ENCODE results near the gene KRTAP4-1.
"Not testable (repeated sequence)": the region's sequence is repeated elsewhere in the genome, so short reads cannot be mapped to it uniquely, and the experiment has no call there.

The KRTAP4-1 gene

GRCh38 chr17:41189837-41190318 is 5.2 kb upstream of the KRTAP4-1 start, which contains the start of gene KRTAP9-1:
Gene KRTAP9-1 (plus strand): TSS chr17:41189887. CDS start chr17:41189887, 0 bp downstream.
- ATAC-seq (replicated peaks); H3K4me3 Mint-ChIP-seq; H3K9me3 Mint-ChIP-seq; DNase-seq; H3K4me1 Mint-ChIP-seq (ENCODE audit: low read depth in 2 of 2); H3K27ac Mint-ChIP-seq; H3K36me3 Mint-ChIP-seq (ENCODE audit: insufficient read depth): not testable (repeated sequence)
- peaks cover 41 to 59% of the 10 kb centered on the region in 2 donors for H3K27me3 Mint-ChIP-seq

GRCh38 chr17:41186872-41187271 is 2.2 kb upstream of the KRTAP4-1 start:
- ATAC-seq (replicated peaks) (no peak), DNase-seq (no peak)
- Mint-ChIP-seq H3K4me3 (no peak overlapping the region), H3K9me3 (no peaks in the 10 kb centered on the region), H3K27ac (no peak overlapping the region), H3K27me3 (peaks cover 50 to 55% of the 10 kb centered on the region in 2 donors), H3K36me3 (ENCODE audit: insufficient read depth) (no peaks in the 10 kb centered on the region), H3K4me1 (ENCODE audit: low read depth in 2 of 2) (peaks cover 0 to 2% of the 10 kb centered on the region in 2 donors)

GRCh38 chr17:41185001-41185400 is 290 bp upstream of the KRTAP4-1 start:
- Mint-ChIP-seq H3K36me3 (ENCODE audit: insufficient read depth) (no peaks in the 10 kb centered on the region), H3K4me3 (no peak overlapping the region), H3K9me3 (no peaks in the 10 kb centered on the region), H3K27me3 (peaks cover 33 to 37% of the 10 kb centered on the region in 2 donors), H3K27ac (no peak overlapping the region), H3K4me1 (ENCODE audit: low read depth in 2 of 2) (no peaks in the 10 kb centered on the region)
- DNase-seq: no peak
- no peak for ATAC-seq (replicated peaks)

- ATAC-seq (replicated peaks) (no peak), DNase-seq (no peak)
- Mint-ChIP-seq H3K27me3 (peaks cover 9 to 14% of the 10 kb centered on the region in 2 donors), H3K27ac (no peak overlapping the region), H3K4me1 (ENCODE audit: low read depth in 2 of 2) (no peaks in the 10 kb centered on the region), H3K9me3 (no peaks in the 10 kb centered on the region), H3K4me3 (no peak overlapping the region), H3K36me3 (ENCODE audit: insufficient read depth) (no peaks in the 10 kb centered on the region)
These were observed 5.7 kb downstream of the KRTAP4-1 start for GRCh38 chr17:41178843-41179616.

GRCh38 chr17:41178341-41178740 is 6.4 kb downstream of the KRTAP4-1 start:
- no peak for ATAC-seq (replicated peaks)
- DNase-seq: no peak
- no peaks in the 10 kb centered on the region for H3K36me3 Mint-ChIP-seq (ENCODE audit: insufficient read depth)

GRCh38 chr17:41177727-41178271 is 6.9 kb downstream of the KRTAP4-1 start, which contains the start of gene KRTAP4-2:
Gene KRTAP4-2 (minus strand): TSS chr17:41178221. CDS start chr17:41178164, 57 bp downstream.
- peaks cover 0 to 4% of the 10 kb centered on the region in 2 donors for H3K4me1 Mint-ChIP-seq (ENCODE audit: low read depth in 2 of 2)
- H3K4me3 Mint-ChIP-seq: no peak within 1 kb of the TSS
- no peaks in the 10 kb centered on the region for H3K9me3 Mint-ChIP-seq
- H3K27me3 Mint-ChIP-seq: peaks cover 6 to 14% of the 10 kb centered on the region in 2 donors
- no peak for ATAC-seq (replicated peaks)
- DNase-seq: no peak
- H3K27ac Mint-ChIP-seq: no peak within 1 kb of the TSS
- no peaks in the 10 kb centered on the region for H3K36me3 Mint-ChIP-seq (ENCODE audit: insufficient read depth)

More at GRCh38 chr17:41178341-41178740, 6.4 kb downstream of the KRTAP4-1 start:
- no peaks in the 10 kb centered on the region for H3K9me3 Mint-ChIP-seq
- peaks cover 6 to 14% of the 10 kb centered on the region in 2 donors for H3K27me3 Mint-ChIP-seq
- peaks cover 0 to 3% of the 10 kb centered on the region in 2 donors for H3K4me1 Mint-ChIP-seq (ENCODE audit: low read depth in 2 of 2)
- H3K4me3 Mint-ChIP-seq: no peak overlapping the region
- H3K27ac Mint-ChIP-seq: no peak overlapping the region

GRCh38 chr17:41176744-41177387 is 7.8 kb downstream of the KRTAP4-1 start:
- Mint-ChIP-seq H3K4me3 (no peak overlapping the region), H3K36me3 (ENCODE audit: insufficient read depth) (no peaks in the 10 kb centered on the region), H3K9me3 (no peaks in the 10 kb centered on the region), H3K27ac (no peak overlapping the region), H3K27me3 (peaks cover 15 to 17% of the 10 kb centered on the region in 2 donors), H3K4me1 (ENCODE audit: low read depth in 2 of 2) (peaks cover 0 to 4% of the 10 kb centered on the region in 2 donors)
- DNase-seq (no peak), ATAC-seq (replicated peaks) (no peak)

GRCh38 chr17:41171886-41172285 is 12.8 kb downstream of the KRTAP4-1 start:
- ATAC-seq (replicated peaks) (no peak), DNase-seq (no peak)
- no peak overlapping the region for H3K4me3 Mint-ChIP-seq
- peaks cover 9 to 10% of the 10 kb centered on the region in 2 donors for H3K27me3 Mint-ChIP-seq
- H3K36me3 Mint-ChIP-seq (ENCODE audit: insufficient read depth): no peaks in the 10 kb centered on the region
- peaks cover 2 to 4% of the 10 kb centered on the region in 2 donors for H3K4me1 Mint-ChIP-seq (ENCODE audit: low read depth in 2 of 2)
- no peaks in the 10 kb centered on the region for H3K9me3 Mint-ChIP-seq
- H3K27ac Mint-ChIP-seq: no peak overlapping the region

- Mint-ChIP-seq H3K4me1 (ENCODE audit: low read depth in 2 of 2) (peaks cover 0 to 2% of the 10 kb centered on the region in 2 donors), H3K27ac (no peak within 1 kb of the TSS), H3K36me3 (ENCODE audit: insufficient read depth) (no peaks in the 10 kb centered on the region), H3K27me3 (peaks cover 11 to 20% of the 10 kb centered on the region in 2 donors), H3K9me3 (no peaks in the 10 kb centered on the region), H3K4me3 (no peak within 1 kb of the TSS)
- DNase-seq: no peak
- no peak for ATAC-seq (replicated peaks)
These were observed 16.6 kb downstream of the KRTAP4-1 start, which contains the start of gene KRTAP4-3 for GRCh38 chr17:41168121-41168520. Gene KRTAP4-3 (minus strand): TSS chr17:41168221. CDS start chr17:41168172, 49 bp downstream.

- ATAC-seq (replicated peaks) (no peak), DNase-seq (no peak)
- no peaks in the 10 kb centered on the region for H3K36me3 Mint-ChIP-seq (ENCODE audit: insufficient read depth)
- H3K27me3 Mint-ChIP-seq: peaks cover 12 to 23% of the 10 kb centered on the region in 2 donors
- H3K9me3 Mint-ChIP-seq: no peaks in the 10 kb centered on the region
- H3K4me3 Mint-ChIP-seq: no peak overlapping the region
- peaks cover 0 to 2% of the 10 kb centered on the region in 2 donors for H3K4me1 Mint-ChIP-seq (ENCODE audit: low read depth in 2 of 2)
- H3K27ac Mint-ChIP-seq: no peak overlapping the region
These were observed 17.1 kb downstream of the KRTAP4-1 start for GRCh38 chr17:41167561-41167960.

GRCh38 chr17:41163828-41164227 is 20.9 kb downstream of the KRTAP4-1 start:
- DNase-seq: no peak
- Mint-ChIP-seq H3K9me3 (no peaks in the 10 kb centered on the region), H3K4me3 (no peak overlapping the region), H3K27ac (no peak overlapping the region), H3K4me1 (ENCODE audit: low read depth in 2 of 2) (peaks cover 0 to 2% of the 10 kb centered on the region in 2 donors), H3K36me3 (ENCODE audit: insufficient read depth) (no peaks in the 10 kb centered on the region), H3K27me3 (peaks cover 17 to 29% of the 10 kb centered on the region in 2 donors)
- ATAC-seq (replicated peaks): no peak

GRCh38 chr17:41160648-41161047 is 24.1 kb downstream of the KRTAP4-1 start, which contains the start of gene KRTAP4-4:
Gene KRTAP4-4 (minus strand): TSS chr17:41160748. CDS start chr17:41160691, 57 bp downstream.
- DNase-seq: no peak

GRCh38 chr17:41160190-41160589 is 24.5 kb downstream of the KRTAP4-1 start:
- not testable (repeated sequence) for H3K36me3 Mint-ChIP-seq (ENCODE audit: insufficient read depth); H3K9me3 Mint-ChIP-seq; ATAC-seq (replicated peaks); H3K4me1 Mint-ChIP-seq (ENCODE audit: low read depth in 2 of 2); H3K4me3 Mint-ChIP-seq; DNase-seq; H3K27ac Mint-ChIP-seq
- H3K27me3 Mint-ChIP-seq: peaks cover 48 to 60% of the 10 kb centered on the region in 2 donors

More at GRCh38 chr17:41160648-41161047, 24.1 kb downstream of the KRTAP4-1 start, which contains the start of gene KRTAP4-4:
- Mint-ChIP-seq H3K4me3 (no peak within 1 kb of the TSS), H3K4me1 (ENCODE audit: low read depth in 2 of 2) (no peaks in the 10 kb centered on the region), H3K36me3 (ENCODE audit: insufficient read depth) (no peaks in the 10 kb centered on the region), H3K9me3 (no peaks in the 10 kb centered on the region), H3K27me3 (peaks cover 47 to 57% of the 10 kb centered on the region in 2 donors), H3K27ac (no peak within 1 kb of the TSS)
- ATAC-seq (replicated peaks): no peak

Measured in effector memory CD8-positive, alpha-beta T cell (primary cell).